Uterus (tissue), 4 donors: ENCODE data around the gene UBE2O. TPM values are rescaled to one million over a fixed set of nuclear protein-coding genes. Genes with fewer than 3 reads are reported as not detected.

Experiments
- DNase-seq, 2 donors: peaks; one replicate each; pipeline ENCODE4 v3.0.0-alpha.2; 2019 to 2020
- H3K27ac ChIP-seq, 2 donors: fragments of 200-600 bp; sonication (generic); 1 replicate in 1 of 2; 2 replicates in 1 of 2; pipeline ENCODE4 v1.5.1; 2016 to 2018
- H3K27me3 ChIP-seq, 2 donors: fragments of 200-600 bp; sonication (generic); one replicate each; pipeline ENCODE4 v1.5.1; 2018 to 2019; ENCODE audit warnings: control low read depth in 1 of 2
- H3K36me3 ChIP-seq, 2 donors: fragments of 200-600 bp; sonication (generic); one replicate each; pipeline ENCODE4 v1.5.1; 2019; ENCODE audit warnings: control low read depth in 1 of 2
- H3K4me1 ChIP-seq, 2 donors: fragments of 200-600 bp; sonication (generic); one replicate each; pipeline ENCODE4 v1.5.1; 2018 to 2019; ENCODE audit warnings: control low read depth in 1 of 2
- H3K4me3 ChIP-seq, 2 donors: fragments of 200-600 bp; sonication (generic); 1 replicate in 1 of 2; 2 replicates in 1 of 2; pipeline ENCODE4 v1.5.1; 2018 to 2019; ENCODE audit warnings: mild to moderate bottlenecking in 1 of 2
- H3K9me3 ChIP-seq, 2 donors: fragments of 200-600 bp; sonication (generic); one replicate each; pipeline ENCODE4 v1.5.1; 2019; ENCODE audit warnings: control low read depth in 1 of 2
- CTCF ChIP-seq, 4 experiments: fragments of 200-600 bp in 2 of 4; fragments of 450-650 bp in 2 of 4; sonication (generic) in 2 of 4; IDR thresholded peaks; one replicate each; pipeline ENCODE4 v1.5.1; 2016 to 2019; ENCODE audit warnings: antibody characterized with exemption in 4 of 4, mild to moderate bottlenecking in 2 of 4, moderate library complexity in 1 of 4
- POLR2A ChIP-seq, 2 donors: fragments of 450-650 bp; IDR thresholded peaks; one replicate each; pipeline ENCODE4 v1.6.1; 2016; ENCODE audit warnings: antibody characterized with exemption in 2 of 2, mild to moderate bottlenecking in 1 of 2, moderate library complexity in 1 of 2
- intact Hi-C: fragments of 100-400 bp; cut with DNase I; formaldehyde crosslinking; loops from one replicate; pipeline ENCODE4 v1.15.1; 2023; ENCODE audit warnings: low total_unique reads
- total RNA-seq, 4 donors: library from RNA; depleted of rRNA in 3 of 4; stranded (reverse); fragments of >200 nt in 3 of 4; gene quantifications; one replicate each; pipeline versions ENCODE4 v1.1.0 to v1.2.4, GENCODE V29; 2014 to 2023
- donor health status: DM: yes; HTN: yes; CAD: no.

The UBE2O gene
- total RNA-seq, 4 donors from 2014 or later = 5.0 to 31.5 (median 17.9) TPM

- TF ChIP-seq POLR2A (IDR thresholded peaks at IDR 0.05) = no peak
- no peak for TF ChIP-seq CTCF (IDR thresholded peaks at IDR 0.05)
- H3K36me3 ChIP-seq = no peaks in the 10 kb centered on the region
- intact Hi-C loops = no loop called here
Observed at GRCh38 chr17:76407509-76407908, 45.4 kb downstream of the UBE2O start.

GRCh38 chr17:76405967-76406647 is 46.8 kb downstream of the UBE2O start:
- Histone ChIP-seq H3K36me3 (no peaks in the 10 kb centered on the region), H3K4me1 (no peaks in the 10 kb centered on the region), H3K27me3 (no peaks in the 10 kb centered on the region), H3K27ac (no peak overlapping the region), H3K4me3 (no peak overlapping the region), H3K9me3 (no peaks in the 10 kb centered on the region)
- no peak for TF ChIP-seq CTCF (IDR thresholded peaks at IDR 0.05)
- no peak for TF ChIP-seq POLR2A (IDR thresholded peaks at IDR 0.05)
- intact Hi-C loops = no loop called here
- DNase-seq = no peak

More at GRCh38 chr17:76407509-76407908, 45.4 kb downstream of the UBE2O start:
- Histone ChIP-seq H3K4me3 (no peak overlapping the region), H3K27ac (no peak overlapping the region), H3K9me3 (no peaks in the 10 kb centered on the region), H3K4me1 (no peaks in the 10 kb centered on the region), H3K27me3 (no peaks in the 10 kb centered on the region)
- DNase-seq = no peak

- Histone ChIP-seq H3K4me3 (no peak overlapping the region), H3K27me3 (no peaks in the 10 kb centered on the region), H3K9me3 (no peaks in the 10 kb centered on the region), H3K36me3 (no peaks in the 10 kb centered on the region), H3K27ac (no peak overlapping the region), H3K4me1 (no peaks in the 10 kb centered on the region)
- no peak for TF ChIP-seq POLR2A (IDR thresholded peaks at IDR 0.05)
- TF ChIP-seq CTCF (IDR thresholded peaks at IDR 0.05) = no peak
- intact Hi-C loops = no loop called here
- DNase-seq = no peak
Observed at GRCh38 chr17:76405607-76405966, 47.4 kb downstream of the UBE2O start.

GRCh38 chr17:76404976-76405563 is 47.9 kb downstream of the UBE2O start:
- H3K4me1 ChIP-seq = no peaks in the 10 kb centered on the region
- no peak overlapping the region for H3K27ac ChIP-seq
- H3K36me3 ChIP-seq = no peaks in the 10 kb centered on the region
- no peak for DNase-seq
- no peak overlapping the region for H3K4me3 ChIP-seq
- H3K27me3 ChIP-seq = no peaks in the 10 kb centered on the region
- intact Hi-C loops = no loop called here
- TF ChIP-seq POLR2A (IDR thresholded peaks at IDR 0.05) (no peak), CTCF (IDR thresholded peaks at IDR 0.05) (no peak)
- no peaks in the 10 kb centered on the region for H3K9me3 ChIP-seq

- Histone ChIP-seq H3K27me3 (no peaks in the 10 kb centered on the region), H3K36me3 (no peaks in the 10 kb centered on the region), H3K4me3 (no peak overlapping the region), H3K9me3 (no peaks in the 10 kb centered on the region), H3K27ac (no peak overlapping the region), H3K4me1 (no peaks in the 10 kb centered on the region)
- TF ChIP-seq CTCF (IDR thresholded peaks at IDR 0.05) (no peak), POLR2A (IDR thresholded peaks at IDR 0.05) (no peak)
- DNase-seq = no peak
- intact Hi-C loops = no loop called here
Observed at GRCh38 chr17:76404256-76404655, 48.7 kb downstream of the UBE2O start.
